Measurements from ENCODE around the gene MTCH2. TPM values are rescaled to one million over a fixed set of nuclear protein-coding genes. Genes with fewer than 3 reads are reported as not detected.

MTCH2 gene
- total and polyA plus RNA-seq, 4 donors: 33.0 to 76.2 (median 59.8) TPM

- ATAC-seq (ENCODE audit: insufficient read depth, low FRiP score) (no peak), DNase-seq (no peak)
- H3K4me1 ChIP-seq (ENCODE audit: control insufficient read depth in 5 of 5, insufficient read depth in 5 of 5, low read length in 5 of 5): no peaks in the 10 kb centered on the region
- H3K9ac ChIP-seq (ENCODE audit: insufficient read depth in 1 of 2, low read length in 2 of 2): no peak overlapping the region
- no peaks in the 10 kb centered on the region for H3K36me3 ChIP-seq (ENCODE audit: control insufficient read depth in 4 of 4, insufficient read depth in 4 of 4, low read length in 4 of 4)
- WGBS, 2 donors: 86 to 91% methylated on average over 2 of the region's 2 CpGs
- no peaks in the 10 kb centered on the region for H3K27me3 ChIP-seq (ENCODE audit: control insufficient read depth in 3 of 3, insufficient read depth in 3 of 3, low read length in 2 of 3)
- H3K9me3 ChIP-seq (ENCODE audit: control insufficient read depth in 4 of 4, insufficient read depth in 3 of 4, low read length in 3 of 4): no peaks in the 10 kb centered on the region
- no peak overlapping the region for H3K4me3 ChIP-seq
- H3K27ac ChIP-seq (ENCODE audit: low read depth in 1 of 2, low read length in 1 of 2): no peak overlapping the region
- TF ChIP-seq, protein P1, sequence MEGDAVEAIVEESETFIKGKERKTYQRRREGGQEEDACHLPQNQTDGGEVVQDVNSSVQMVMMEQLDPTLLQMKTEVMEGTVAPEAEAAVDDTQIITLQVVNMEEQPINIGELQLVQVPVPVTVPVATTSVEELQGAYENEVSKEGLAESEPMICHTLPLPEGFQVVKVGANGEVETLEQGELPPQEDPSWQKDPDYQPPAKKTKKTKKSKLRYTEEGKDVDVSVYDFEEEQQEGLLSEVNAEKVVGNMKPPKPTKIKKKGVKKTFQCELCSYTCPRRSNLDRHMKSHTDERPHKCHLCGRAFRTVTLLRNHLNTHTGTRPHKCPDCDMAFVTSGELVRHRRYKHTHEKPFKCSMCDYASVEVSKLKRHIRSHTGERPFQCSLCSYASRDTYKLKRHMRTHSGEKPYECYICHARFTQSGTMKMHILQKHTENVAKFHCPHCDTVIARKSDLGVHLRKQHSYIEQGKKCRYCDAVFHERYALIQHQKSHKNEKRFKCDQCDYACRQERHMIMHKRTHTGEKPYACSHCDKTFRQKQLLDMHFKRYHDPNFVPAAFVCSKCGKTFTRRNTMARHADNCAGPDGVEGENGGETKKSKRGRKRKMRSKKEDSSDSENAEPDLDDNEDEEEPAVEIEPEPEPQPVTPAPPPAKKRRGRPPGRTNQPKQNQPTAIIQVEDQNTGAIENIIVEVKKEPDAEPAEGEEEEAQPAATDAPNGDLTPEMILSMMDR (IDR thresholded peaks at IDR 0.05; ENCODE audit: control extremely low read depth, extremely low read depth): no peak
Measured at GRCh38 chr11:47675851-47676250, 33.5 kb upstream of the MTCH2 start.

DNA sequence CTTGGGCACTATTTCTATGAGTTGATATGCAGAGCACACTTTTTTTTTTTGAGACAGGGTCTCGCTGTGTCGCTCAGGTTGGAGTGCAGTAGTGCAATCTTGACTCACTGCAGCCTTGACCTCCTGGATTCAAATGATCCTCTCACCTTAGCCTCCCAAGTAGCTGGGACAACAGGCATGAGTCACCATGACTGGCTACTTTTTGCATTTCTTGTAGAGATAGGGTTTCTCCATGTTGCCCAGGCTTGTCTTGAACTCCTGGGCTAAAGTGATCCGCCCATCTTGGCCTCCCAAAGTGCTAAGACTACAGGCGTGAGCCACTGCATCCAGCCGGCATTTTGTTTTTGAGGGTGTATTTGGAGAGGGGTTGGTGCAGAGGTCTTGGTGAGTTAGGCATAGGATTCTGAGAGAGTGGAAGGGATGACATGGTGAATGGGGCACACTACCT, 29.9 kb upstream of the MTCH2 start:
- DNase-seq (no peak), ATAC-seq (ENCODE audit: insufficient read depth, low FRiP score) (no peak)
- TF ChIP-seq, protein P1 (IDR thresholded peaks at IDR 0.05; ENCODE audit: control extremely low read depth, extremely low read depth): no peak
- Histone ChIP-seq H3K4me3 (no peak overlapping the region), H3K27ac (ENCODE audit: low read depth in 1 of 2, low read length in 1 of 2) (no peak overlapping the region), H3K9ac (ENCODE audit: insufficient read depth in 1 of 2, low read length in 2 of 2) (no peak overlapping the region), H3K4me1 (ENCODE audit: control insufficient read depth in 5 of 5, insufficient read depth in 5 of 5, low read length in 5 of 5) (peaks cover 0 to 3% (median 0%) of the 10 kb centered on the region in 5 donors), H3K9me3 (ENCODE audit: control insufficient read depth in 4 of 4, insufficient read depth in 3 of 4, low read length in 3 of 4) (no peaks in the 10 kb centered on the region), H3K27me3 (ENCODE audit: control insufficient read depth in 3 of 3, insufficient read depth in 3 of 3, low read length in 2 of 3) (no peaks in the 10 kb centered on the region), H3K36me3 (ENCODE audit: control insufficient read depth in 4 of 4, insufficient read depth in 4 of 4, low read length in 4 of 4) (no peaks in the 10 kb centered on the region)
- 96 to 97% methylated on average over 5 of the region's 5 CpGs for WGBS, 2 donors

DNA sequence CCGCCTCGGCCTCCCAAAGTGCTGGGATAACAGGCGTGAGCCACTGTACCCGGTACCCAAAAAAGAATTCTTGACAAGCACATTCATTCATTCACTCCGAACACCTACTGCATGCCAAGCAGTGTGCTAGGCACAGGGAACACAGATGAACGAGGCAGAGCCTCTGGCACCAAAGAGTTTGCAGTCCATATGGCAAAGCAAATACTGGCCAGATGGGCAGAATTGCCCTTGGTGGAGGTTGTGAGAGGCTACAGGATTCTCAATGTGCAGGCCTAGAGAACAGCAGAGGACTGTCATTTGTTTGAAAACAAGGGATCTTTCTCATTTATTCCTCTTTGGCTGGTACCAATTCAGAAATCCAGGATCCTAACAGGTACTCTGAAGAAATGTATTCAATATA, 27.5 kb upstream of the MTCH2 start:
- Histone ChIP-seq H3K4me1 (ENCODE audit: control insufficient read depth in 5 of 5, insufficient read depth in 5 of 5, low read length in 5 of 5) (peaks cover 0 to 14% (median 0%) of the 10 kb centered on the region in 5 donors), H3K27ac (ENCODE audit: low read depth in 1 of 2, low read length in 1 of 2) (no peak overlapping the region), H3K9ac (ENCODE audit: insufficient read depth in 1 of 2, low read length in 2 of 2) (no peak overlapping the region), H3K36me3 (ENCODE audit: control insufficient read depth in 4 of 4, insufficient read depth in 4 of 4, low read length in 4 of 4) (no peaks in the 10 kb centered on the region), H3K27me3 (ENCODE audit: control insufficient read depth in 3 of 3, insufficient read depth in 3 of 3, low read length in 2 of 3) (no peaks in the 10 kb centered on the region), H3K4me3 (no peak overlapping the region), H3K9me3 (ENCODE audit: control insufficient read depth in 4 of 4, insufficient read depth in 3 of 4, low read length in 3 of 4) (no peaks in the 10 kb centered on the region)
- ATAC-seq (ENCODE audit: insufficient read depth, low FRiP score) (no peak), DNase-seq (no peak)
- TF ChIP-seq, protein P1 (IDR thresholded peaks at IDR 0.05; ENCODE audit: control extremely low read depth, extremely low read depth): no peak
- WGBS, 2 donors: 97% methylated on average over 6 of the region's 6 CpGs

- Histone ChIP-seq H3K36me3 (ENCODE audit: control insufficient read depth in 4 of 4, insufficient read depth in 4 of 4, low read length in 4 of 4) (no peaks in the 10 kb centered on the region), H3K9ac (ENCODE audit: insufficient read depth in 1 of 2, low read length in 2 of 2) (no peak overlapping the region), H3K9me3 (ENCODE audit: control insufficient read depth in 4 of 4, insufficient read depth in 3 of 4, low read length in 3 of 4) (no peaks in the 10 kb centered on the region), H3K27me3 (ENCODE audit: control insufficient read depth in 3 of 3, insufficient read depth in 3 of 3, low read length in 2 of 3) (no peaks in the 10 kb centered on the region), H3K4me1 (ENCODE audit: control insufficient read depth in 5 of 5, insufficient read depth in 5 of 5, low read length in 5 of 5) (peaks cover 0 to 14% (median 0%) of the 10 kb centered on the region in 5 donors), H3K27ac (ENCODE audit: low read depth in 1 of 2, low read length in 1 of 2) (no peak overlapping the region), H3K4me3 (no peak overlapping the region)
- TF ChIP-seq, protein P1 (IDR thresholded peaks at IDR 0.05; ENCODE audit: control extremely low read depth, extremely low read depth): no peak
- ATAC-seq (ENCODE audit: insufficient read depth, low FRiP score) (no peak), DNase-seq (peak in 1 of 3 donors; percentile 24)
Measured at GRCh38 chr11:47668665-47669064, 26.3 kb upstream of the MTCH2 start.
